Neural progenitor cell (in vitro differentiated cells): ENCODE results near the gene OLFM4.

Experiments used
- EZH2 ChIP-seq: fragments of 200-600 bp; sonication (generic); IDR thresholded peaks from 2 replicates; pipeline ENCODE4 v1.6.1; 2017; ENCODE audit warnings: antibody characterized with exemption, mild to moderate bottlenecking, moderate library complexity
- EZH2phosphoT487 ChIP-seq: fragments of 200-600 bp; sonication (generic); IDR thresholded peaks from 2 replicates; pipeline ENCODE4 v1.6.1; 2017; ENCODE audit warnings: antibody characterized with exemption
- TF ChIP-seq, protein P1 (sequence below): fragments of 200-600 bp; sonication (generic); IDR thresholded peaks from 2 replicates; pipeline ENCODE4 v1.5.1; 2017; ENCODE audit warnings: antibody characterized with exemption, mild to moderate bottlenecking

DNA sequence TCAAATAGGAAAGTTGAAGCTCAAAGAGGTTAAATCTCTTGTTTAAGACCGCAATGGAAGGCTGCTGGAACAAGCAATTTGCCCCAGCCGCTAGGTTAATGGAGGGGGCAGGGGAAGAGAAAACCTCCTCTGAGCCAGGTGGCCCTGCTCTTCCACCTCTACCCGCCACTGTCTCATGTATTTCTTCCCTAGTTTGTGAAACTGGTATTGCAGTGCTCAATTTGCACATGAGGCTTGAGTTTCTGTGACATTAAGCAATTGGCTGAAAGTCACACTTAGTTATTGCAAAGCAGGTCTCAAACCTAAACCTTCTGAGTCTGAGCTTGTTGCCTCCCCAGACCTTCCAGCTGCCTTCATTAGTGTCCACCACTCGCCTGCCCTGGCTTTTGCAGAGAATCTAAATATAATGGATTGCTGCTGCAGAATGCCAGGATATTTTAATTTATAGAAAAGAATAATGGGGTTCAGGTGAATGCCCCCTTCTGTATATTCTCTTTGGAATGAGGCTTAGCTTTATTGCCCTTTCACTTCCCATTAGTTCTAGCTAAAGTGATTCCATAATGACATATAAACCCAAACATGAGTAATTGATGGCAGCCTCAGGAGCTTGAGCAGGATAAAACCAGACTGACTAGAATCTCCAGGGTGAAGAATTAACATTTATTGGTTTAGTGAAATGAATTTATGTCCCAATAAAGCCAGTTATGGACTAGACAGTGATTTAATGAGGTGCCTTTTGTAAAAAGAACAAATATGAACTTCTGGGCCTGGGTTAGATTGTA is 27.0 kb upstream of the OLFM4 start:
- TF ChIP-seq, protein P1, sequence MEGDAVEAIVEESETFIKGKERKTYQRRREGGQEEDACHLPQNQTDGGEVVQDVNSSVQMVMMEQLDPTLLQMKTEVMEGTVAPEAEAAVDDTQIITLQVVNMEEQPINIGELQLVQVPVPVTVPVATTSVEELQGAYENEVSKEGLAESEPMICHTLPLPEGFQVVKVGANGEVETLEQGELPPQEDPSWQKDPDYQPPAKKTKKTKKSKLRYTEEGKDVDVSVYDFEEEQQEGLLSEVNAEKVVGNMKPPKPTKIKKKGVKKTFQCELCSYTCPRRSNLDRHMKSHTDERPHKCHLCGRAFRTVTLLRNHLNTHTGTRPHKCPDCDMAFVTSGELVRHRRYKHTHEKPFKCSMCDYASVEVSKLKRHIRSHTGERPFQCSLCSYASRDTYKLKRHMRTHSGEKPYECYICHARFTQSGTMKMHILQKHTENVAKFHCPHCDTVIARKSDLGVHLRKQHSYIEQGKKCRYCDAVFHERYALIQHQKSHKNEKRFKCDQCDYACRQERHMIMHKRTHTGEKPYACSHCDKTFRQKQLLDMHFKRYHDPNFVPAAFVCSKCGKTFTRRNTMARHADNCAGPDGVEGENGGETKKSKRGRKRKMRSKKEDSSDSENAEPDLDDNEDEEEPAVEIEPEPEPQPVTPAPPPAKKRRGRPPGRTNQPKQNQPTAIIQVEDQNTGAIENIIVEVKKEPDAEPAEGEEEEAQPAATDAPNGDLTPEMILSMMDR = no peak
- TF ChIP-seq EZH2phosphoT487 (no peak), EZH2 (no peak)
